OCI-LY1 (cell line): ENCODE results near the gene RAB36.

Experiments used
- H2AFZ ChIP-seq: fragments of 200-600 bp; sonication (generic), shearing (Covaris generic); 2 replicates; pipeline ENCODE4 v1.6.0; 2014; ENCODE audit warnings: antibody characterized with exemption, mild to moderate bottlenecking, low read length
- H3F3A ChIP-seq: fragments of 200-600 bp; sonication (generic), shearing (Covaris generic); 2 replicates; pipeline ENCODE4 v1.6.0; 2014; ENCODE audit warnings: mild to moderate bottlenecking, antibody characterized with exemption, low read length, moderate library complexity; ENCODE audit not compliant: insufficient read depth
- H3K27ac ChIP-seq: fragments of 200-600 bp; sonication (generic); 2 replicates; pipeline ENCODE4 v1.5.1; 2014; ENCODE audit warnings: low read length, mixed run types, mild to moderate bottlenecking, low read depth; ENCODE audit not compliant: poor library complexity, severe bottlenecking
- H3K27me3 ChIP-seq: fragments of 200-600 bp; sonication (generic); 2 replicates; pipeline ENCODE4 v1.6.0; 2014; ENCODE audit warnings: antibody characterized with exemption, mild to moderate bottlenecking, low read length, moderate library complexity; ENCODE audit not compliant: insufficient read depth
- H3K36me3 ChIP-seq: fragments of 200-600 bp; sonication (generic); 2 replicates; pipeline ENCODE4 v1.6.1; 2014; ENCODE audit warnings: mild to moderate bottlenecking, antibody characterized with exemption, low read length, moderate library complexity, mixed read lengths; ENCODE audit not compliant: insufficient read depth
- H3K4me1 ChIP-seq: fragments of 200-600 bp; sonication (generic); 2 replicates; pipeline ENCODE4 v1.5.1; 2014; ENCODE audit warnings: mild to moderate bottlenecking, low read length, moderate library complexity; ENCODE audit not compliant: insufficient read depth, severe bottlenecking
- H3K4me2 ChIP-seq: fragments of 200-600 bp; sonication (generic), shearing (Covaris generic); 2 replicates; pipeline ENCODE4 v1.6.1; 2014; ENCODE audit warnings: low read length
- H3K4me3 ChIP-seq: fragments of 200-600 bp; sonication (generic); 2 replicates; pipeline ENCODE4 v1.5.1; 2014; ENCODE audit warnings: low read length, low read depth, mild to moderate bottlenecking, mixed read lengths; ENCODE audit not compliant: poor library complexity, severe bottlenecking
- H3K79me2 ChIP-seq: fragments of 200-600 bp; shearing (Covaris generic); 2 replicates; pipeline ENCODE4 v1.6.1; 2016; ENCODE audit warnings: mixed run types, low read length, mixed read lengths; ENCODE audit not compliant: insufficient read depth
- H3K9ac ChIP-seq: fragments of 200-600 bp; sonication (generic), shearing (Covaris generic); 2 replicates; pipeline ENCODE4 v1.6.1; 2014; ENCODE audit warnings: mild to moderate bottlenecking, low read length, mixed read lengths
- H3K9me2 ChIP-seq: fragments of 200-600 bp; sonication (generic), shearing (Covaris generic); 2 replicates; pipeline ENCODE4 v1.6.1; 2014; ENCODE audit warnings: low read depth, mild to moderate bottlenecking, low read length, mixed read lengths
- H3K9me3 ChIP-seq: fragments of 200-600 bp; shearing (Covaris generic); 2 replicates; pipeline ENCODE4 v1.6.1; 2014; ENCODE audit warnings: low read length, mixed read lengths
- H4K20me1 ChIP-seq: fragments of 200-600 bp; sonication (generic), shearing (Covaris generic); 2 replicates; pipeline ENCODE4 v1.6.0; 2016; ENCODE audit warnings: mild to moderate bottlenecking, low read length; ENCODE audit not compliant: insufficient read depth
- EZH2 ChIP-seq: fragments of 200-600 bp; sonication (generic), shearing (Covaris generic); IDR thresholded peaks from 2 replicates; pipeline ENCODE4 v1.8.0; 2017; ENCODE audit warnings: borderline replicate concordance, mixed run types, mild to moderate bottlenecking, antibody characterized with exemption, low read length, moderate library complexity, mixed read lengths
- TF ChIP-seq, protein P1 (sequence below): fragments of 200-600 bp; sonication (generic), shearing (Covaris generic); IDR thresholded peaks from 2 replicates; pipeline ENCODE4 v1.5.1; 2017; ENCODE audit warnings: mild to moderate bottlenecking, antibody characterized with exemption, low read length, moderate library complexity, mixed read lengths

RAB36 gene

GRCh38 chr22:23122216-23122957, 22.9 kb upstream of the RAB36 start:
- TF ChIP-seq, protein P1, sequence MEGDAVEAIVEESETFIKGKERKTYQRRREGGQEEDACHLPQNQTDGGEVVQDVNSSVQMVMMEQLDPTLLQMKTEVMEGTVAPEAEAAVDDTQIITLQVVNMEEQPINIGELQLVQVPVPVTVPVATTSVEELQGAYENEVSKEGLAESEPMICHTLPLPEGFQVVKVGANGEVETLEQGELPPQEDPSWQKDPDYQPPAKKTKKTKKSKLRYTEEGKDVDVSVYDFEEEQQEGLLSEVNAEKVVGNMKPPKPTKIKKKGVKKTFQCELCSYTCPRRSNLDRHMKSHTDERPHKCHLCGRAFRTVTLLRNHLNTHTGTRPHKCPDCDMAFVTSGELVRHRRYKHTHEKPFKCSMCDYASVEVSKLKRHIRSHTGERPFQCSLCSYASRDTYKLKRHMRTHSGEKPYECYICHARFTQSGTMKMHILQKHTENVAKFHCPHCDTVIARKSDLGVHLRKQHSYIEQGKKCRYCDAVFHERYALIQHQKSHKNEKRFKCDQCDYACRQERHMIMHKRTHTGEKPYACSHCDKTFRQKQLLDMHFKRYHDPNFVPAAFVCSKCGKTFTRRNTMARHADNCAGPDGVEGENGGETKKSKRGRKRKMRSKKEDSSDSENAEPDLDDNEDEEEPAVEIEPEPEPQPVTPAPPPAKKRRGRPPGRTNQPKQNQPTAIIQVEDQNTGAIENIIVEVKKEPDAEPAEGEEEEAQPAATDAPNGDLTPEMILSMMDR = no peak
- no peak for TF ChIP-seq EZH2
- Histone ChIP-seq H3K9me3 (no peaks in the 10 kb centered on the region), H3K27me3 (no peaks in the 10 kb centered on the region), H3K4me3 (no peak overlapping the region), H3F3A (no peaks in the 10 kb centered on the region), H3K36me3 (no peaks in the 10 kb centered on the region), H3K27ac (no peak overlapping the region), H3K9me2 (no peaks in the 10 kb centered on the region), H2AFZ (no peak overlapping the region), H3K9ac (no peak overlapping the region), H3K4me1 (peaks cover 5% of the 10 kb centered on the region), H4K20me1 (no peaks in the 10 kb centered on the region), H3K79me2 (no peaks in the 10 kb centered on the region), H3K4me2 (no peak overlapping the region)

DNA sequence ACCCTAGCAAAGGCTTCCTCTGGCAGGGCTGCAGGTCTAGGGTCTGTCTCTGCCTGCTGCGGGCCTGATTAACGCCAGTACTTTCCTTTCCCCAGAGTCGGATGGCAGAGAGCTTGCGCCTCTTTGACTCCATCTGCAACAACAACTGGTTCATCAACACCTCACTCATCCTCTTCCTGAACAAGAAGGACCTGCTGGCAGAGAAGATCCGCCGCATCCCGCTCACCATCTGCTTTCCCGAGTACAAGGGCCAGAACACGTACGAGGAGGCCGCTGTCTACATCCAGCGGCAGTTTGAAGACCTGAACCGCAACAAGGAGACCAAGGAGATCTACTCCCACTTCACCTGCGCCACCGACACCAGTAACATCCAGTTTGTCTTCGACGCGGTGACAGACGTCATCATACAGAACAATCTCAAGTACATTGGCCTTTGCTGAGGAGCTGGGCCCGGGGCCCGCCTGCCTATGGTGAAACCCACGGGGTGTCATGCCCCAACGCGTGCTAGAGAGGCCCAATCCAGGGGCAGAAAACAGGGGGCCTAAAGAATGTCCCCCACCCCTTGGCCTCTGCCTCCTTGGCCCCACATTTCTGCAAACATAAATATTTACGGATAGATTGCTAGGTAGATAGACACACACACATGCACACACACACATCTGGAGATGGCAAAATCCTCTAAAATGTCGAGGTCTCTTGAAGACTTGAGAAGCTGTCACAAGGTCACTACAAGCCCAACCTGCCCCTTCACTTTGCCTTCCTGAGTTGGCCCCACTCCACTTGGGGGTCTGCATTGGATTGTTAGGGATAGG, 22.1 kb upstream of the RAB36 start:
- Histone ChIP-seq H3F3A (no peaks in the 10 kb centered on the region), H2AFZ (no peak overlapping the region), H3K4me2 (no peak overlapping the region), H4K20me1 (no peaks in the 10 kb centered on the region), H3K4me3 (no peak overlapping the region), H3K9me3 (no peaks in the 10 kb centered on the region), H3K27ac (no peak overlapping the region), H3K27me3 (no peaks in the 10 kb centered on the region), H3K9me2 (no peaks in the 10 kb centered on the region), H3K79me2 (no peaks in the 10 kb centered on the region), H3K4me1 (peaks cover 5% of the 10 kb centered on the region), H3K9ac (no peak overlapping the region), H3K36me3 (no peaks in the 10 kb centered on the region)
- TF ChIP-seq, protein P1 = no peak
- no peak for TF ChIP-seq EZH2

GRCh38 chr22:23123804-23124254, 21.4 kb upstream of the RAB36 start:
- Histone ChIP-seq H3K4me2 (no peak overlapping the region), H3K9me2 (no peaks in the 10 kb centered on the region), H3K9me3 (no peaks in the 10 kb centered on the region), H3K4me1 (peaks cover 5% of the 10 kb centered on the region), H3K79me2 (no peaks in the 10 kb centered on the region), H3K27me3 (no peaks in the 10 kb centered on the region), H2AFZ (no peak overlapping the region), H4K20me1 (no peaks in the 10 kb centered on the region), H3K4me3 (no peak overlapping the region), H3K27ac (no peak overlapping the region), H3K9ac (no peak overlapping the region), H3K36me3 (no peaks in the 10 kb centered on the region), H3F3A (no peaks in the 10 kb centered on the region)
- TF ChIP-seq EZH2 = no peak
- TF ChIP-seq, protein P1 = no peak
